PFSK-1 (cell line): Measurements from ENCODE around the gene CCDC110.

Experiments
- FOXP2 ChIP-seq: optimal IDR thresholded peaks from 2 replicates; pipeline ENCODE3; 2011; ENCODE audit warnings: borderline replicate concordance, control low read depth, inconsistent platforms; ENCODE audit not compliant: insufficient read depth; ENCODE audit errors: extremely low read length, extremely low read depth
- POLR2AphosphoS5 ChIP-seq: IDR thresholded peaks from 2 replicates; pipeline ENCODE4 v1.6.1; 2012; ENCODE audit warnings: low read depth, mild to moderate bottlenecking, control low read depth, low read length, moderate library complexity
- REST ChIP-seq, 2 experiments: IDR thresholded peaks; 2 replicates each; pipeline versions ENCODE4 v1.6.1 to v1.8.0; 2011 to 2012; ENCODE audit warnings: low read depth in 2 of 2, low read length in 2 of 2, control low read depth in 1 of 2, inconsistent platforms in 1 of 2, mild to moderate bottlenecking in 1 of 2, moderate library complexity in 1 of 2; ENCODE audit not compliant: insufficient read depth in 1 of 2
- SIN3A ChIP-seq: IDR thresholded peaks from 2 replicates; pipeline ENCODE4 v1.6.1; 2012; ENCODE audit warnings: mild to moderate bottlenecking, low read length, moderate library complexity, borderline replicate concordance; ENCODE audit not compliant: insufficient read depth
- TAF1 ChIP-seq: IDR thresholded peaks from 2 replicates; pipeline ENCODE4 v1.6.1; 2012; ENCODE audit warnings: low read length, control low read depth, borderline replicate concordance; ENCODE audit not compliant: insufficient read depth

The CCDC110 gene

GRCh38 chr4:185506422-185506821 lies 34.9 kb upstream of the CCDC110 start:
- TF ChIP-seq SIN3A (no peak), POLR2AphosphoS5 (no peak), FOXP2 (no peak), TAF1 (no peak), REST (IDR thresholded peaks at IDR 0.05; ENCODE audit: insufficient read depth in 1 of 2, low read depth in 2 of 2, low read length in 2 of 2) (no peak)

- TF ChIP-seq POLR2AphosphoS5 (no peak), SIN3A (no peak), TAF1 (no peak), FOXP2 (no peak), REST (IDR thresholded peaks at IDR 0.05; ENCODE audit: insufficient read depth in 1 of 2, low read depth in 2 of 2, low read length in 2 of 2) (no peak)
These were observed 32.8 kb upstream of the CCDC110 start for GRCh38 chr4:185504098-185505047.

- TF ChIP-seq POLR2AphosphoS5 (no peak), FOXP2 (no peak), TAF1 (no peak), SIN3A (no peak), REST (IDR thresholded peaks at IDR 0.05; ENCODE audit: insufficient read depth in 1 of 2, low read depth in 2 of 2, low read length in 2 of 2) (no peak)
These were observed 30.9 kb upstream of the CCDC110 start for GRCh38 chr4:185502386-185502785.

GRCh38 chr4:185500576-185500975 lies 29.0 kb upstream of the CCDC110 start:
- TF ChIP-seq SIN3A (no peak), FOXP2 (no peak), POLR2AphosphoS5 (no peak), REST (IDR thresholded peaks at IDR 0.05; ENCODE audit: insufficient read depth in 1 of 2, low read depth in 2 of 2, low read length in 2 of 2) (no peak), TAF1 (no peak)
